Left hindlimb (tissue), 1 donor: Measurements from ENCODE around the gene ACP6.
"Not testable (repeated sequence)": the region's sequence is repeated elsewhere in the genome, so short reads cannot be mapped to it uniquely, and the experiment has no call there.

ENCODE experiments used
- DNase-seq: peaks from one replicate; pipeline ENCODE4 v3.0.0-alpha.2; 2018

Gene ACP6

GRCh38 chr1:147670319-147671001 is at the start of gene ACP6:
Gene ACP6 (minus strand): TSS chr1:147670524. CDS start chr1:147670048, 476 bp downstream.
- DNase-seq = peak; percentile 95

GRCh38 chr1:147719711-147720225 is 49.4 kb upstream of the ACP6 start:
- no peak for DNase-seq

- DNase-seq = no peak
These were observed 48.8 kb upstream of the ACP6 start for GRCh38 chr1:147719029-147719698.

GRCh38 chr1:147717706-147718097 is 47.4 kb upstream of the ACP6 start:
- DNase-seq = no peak

GRCh38 chr1:147717051-147717705 is 46.9 kb upstream of the ACP6 start:
- no peak for DNase-seq

- no peak for DNase-seq
These were observed 42.3 kb upstream of the ACP6 start for GRCh38 chr1:147712605-147713004.

GRCh38 chr1:147700042-147701006 is 30.0 kb upstream of the ACP6 start:
- DNase-seq = peak; percentile 61

GRCh38 chr1:147699686-147700041 is 29.3 kb upstream of the ACP6 start:
- no peak for DNase-seq

GRCh38 chr1:147683163-147683763 is 12.9 kb upstream of the ACP6 start:
- DNase-seq = no peak

- not testable (repeated sequence) for DNase-seq
These were observed 10.4 kb upstream of the ACP6 start for GRCh38 chr1:147680608-147681235.

- not testable (repeated sequence) for DNase-seq
These were observed 7.4 kb upstream of the ACP6 start for GRCh38 chr1:147677681-147678080.

- DNase-seq = no peak
These were observed 6.2 kb upstream of the ACP6 start for GRCh38 chr1:147676311-147677085.

GRCh38 chr1:147673816-147674215 is 3.5 kb upstream of the ACP6 start:
- DNase-seq = no peak

GRCh38 chr1:147673406-147673805 is 3.1 kb upstream of the ACP6 start:
- no peak for DNase-seq

GRCh38 chr1:147669469-147670318 is 630 bp downstream of the ACP6 start:
- peak; percentile 66 for DNase-seq

GRCh38 chr1:147665521-147665920 is 4.8 kb downstream of the ACP6 start:
- DNase-seq = no peak

GRCh38 chr1:147664206-147664605 is 6.1 kb downstream of the ACP6 start:
- no peak for DNase-seq

GRCh38 chr1:147654511-147654910 is 15.8 kb downstream of the ACP6 start:
- no peak for DNase-seq

- DNase-seq = no peak
These were observed 18.0 kb downstream of the ACP6 start for GRCh38 chr1:147652306-147652705.

- DNase-seq = no peak
These were observed 18.9 kb downstream of the ACP6 start for GRCh38 chr1:147651466-147651865.
